Parathyroid adenoma (tissue), 2 donors: ENCODE measurements around the gene CNKSR2.
A peak's percentile ranks its signal among the peaks of the same experiment; 100 is the strongest.

Experiments
- H2AFZ ChIP-seq: fragments of 300-600 bp; sonication (generic); one replicate; pipeline ENCODE4 v1.7.0; 2017; ENCODE audit warnings: antibody characterized with exemption, mild to moderate bottlenecking
- H3K27ac ChIP-seq: fragments of 300-600 bp; sonication (generic); one replicate; pipeline ENCODE4 v1.7.0; 2017
- H3K27me3 ChIP-seq: fragments of 300-600 bp; sonication (generic); one replicate; pipeline ENCODE4 v1.7.0; 2017; ENCODE audit warnings: low read length; ENCODE audit not compliant: control insufficient read depth, insufficient read depth
- H3K36me3 ChIP-seq: fragments of 300-600 bp; sonication (generic); one replicate; pipeline ENCODE4 v1.7.0; 2017; ENCODE audit warnings: low read length; ENCODE audit not compliant: control insufficient read depth, insufficient read depth
- H3K4me1 ChIP-seq: fragments of 300-600 bp; sonication (generic); one replicate; pipeline ENCODE4 v1.7.0; 2017; ENCODE audit warnings: control low read depth
- H3K4me2 ChIP-seq: fragments of 300-600 bp; sonication (generic); one replicate; pipeline ENCODE4 v1.7.0; 2017; ENCODE audit warnings: low read length
- H3K4me3 ChIP-seq: fragments of 300-600 bp; sonication (generic); one replicate; pipeline ENCODE4 v1.7.0; 2017; ENCODE audit warnings: low read depth, low read length
- H3K79me2 ChIP-seq: fragments of 300-600 bp; sonication (generic); one replicate; pipeline ENCODE4 v1.7.0; 2017; ENCODE audit warnings: control low read depth
- H3K9ac ChIP-seq: fragments of 300-600 bp; sonication (generic); one replicate; pipeline ENCODE4 v1.7.0; 2017; ENCODE audit warnings: mild to moderate bottlenecking
- H3K9me3 ChIP-seq: fragments of 300-600 bp; sonication (generic); one replicate; pipeline ENCODE4 v1.7.0; 2017; ENCODE audit warnings: low read length; ENCODE audit not compliant: control insufficient read depth
- TF ChIP-seq, protein P1 (sequence below): fragments of 300-600 bp; sonication (generic); IDR thresholded peaks from one replicate; pipeline ENCODE4 v1.7.0; 2017; ENCODE audit warnings: antibody characterized with exemption, mild to moderate bottlenecking
- donor health status: primary hyperparathyroidism.

Gene CNKSR2

GRCh38 chrX:21373637-21374162, 518 bp upstream of the CNKSR2 start:
- H3K27me3 ChIP-seq = no peaks in the 10 kb centered on the region
- TF ChIP-seq, protein P1, sequence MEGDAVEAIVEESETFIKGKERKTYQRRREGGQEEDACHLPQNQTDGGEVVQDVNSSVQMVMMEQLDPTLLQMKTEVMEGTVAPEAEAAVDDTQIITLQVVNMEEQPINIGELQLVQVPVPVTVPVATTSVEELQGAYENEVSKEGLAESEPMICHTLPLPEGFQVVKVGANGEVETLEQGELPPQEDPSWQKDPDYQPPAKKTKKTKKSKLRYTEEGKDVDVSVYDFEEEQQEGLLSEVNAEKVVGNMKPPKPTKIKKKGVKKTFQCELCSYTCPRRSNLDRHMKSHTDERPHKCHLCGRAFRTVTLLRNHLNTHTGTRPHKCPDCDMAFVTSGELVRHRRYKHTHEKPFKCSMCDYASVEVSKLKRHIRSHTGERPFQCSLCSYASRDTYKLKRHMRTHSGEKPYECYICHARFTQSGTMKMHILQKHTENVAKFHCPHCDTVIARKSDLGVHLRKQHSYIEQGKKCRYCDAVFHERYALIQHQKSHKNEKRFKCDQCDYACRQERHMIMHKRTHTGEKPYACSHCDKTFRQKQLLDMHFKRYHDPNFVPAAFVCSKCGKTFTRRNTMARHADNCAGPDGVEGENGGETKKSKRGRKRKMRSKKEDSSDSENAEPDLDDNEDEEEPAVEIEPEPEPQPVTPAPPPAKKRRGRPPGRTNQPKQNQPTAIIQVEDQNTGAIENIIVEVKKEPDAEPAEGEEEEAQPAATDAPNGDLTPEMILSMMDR = no peak
- H3K4me3 ChIP-seq = peak overlapping the region; percentile 22
- no peak overlapping the region for H3K9ac ChIP-seq
- peak overlapping the region; percentile 68 for H2AFZ ChIP-seq
- no peaks in the 10 kb centered on the region for H3K79me2 ChIP-seq
- H3K9me3 ChIP-seq = no peaks in the 10 kb centered on the region
- H3K27ac ChIP-seq = no peak overlapping the region
- H3K4me2 ChIP-seq = peak overlapping the region; percentile 71
- H3K36me3 ChIP-seq = no peaks in the 10 kb centered on the region
- no peaks in the 10 kb centered on the region for H3K4me1 ChIP-seq

GRCh38 chrX:21374994-21375707, 933 bp downstream of the CNKSR2 start:
- TF ChIP-seq, protein P1 = no peak
- H3K79me2 ChIP-seq = no peaks in the 10 kb centered on the region
- peak overlapping the region; percentile 53 for H3K4me3 ChIP-seq
- no peaks in the 10 kb centered on the region for H3K27me3 ChIP-seq
- no peaks in the 10 kb centered on the region for H3K4me1 ChIP-seq
- H2AFZ ChIP-seq = peak overlapping the region; percentile 63
- H3K9ac ChIP-seq = no peak overlapping the region
- no peaks in the 10 kb centered on the region for H3K9me3 ChIP-seq
- H3K36me3 ChIP-seq = no peaks in the 10 kb centered on the region
- no peak overlapping the region for H3K27ac ChIP-seq
- peak overlapping the region; percentile 76 for H3K4me2 ChIP-seq

DNA sequence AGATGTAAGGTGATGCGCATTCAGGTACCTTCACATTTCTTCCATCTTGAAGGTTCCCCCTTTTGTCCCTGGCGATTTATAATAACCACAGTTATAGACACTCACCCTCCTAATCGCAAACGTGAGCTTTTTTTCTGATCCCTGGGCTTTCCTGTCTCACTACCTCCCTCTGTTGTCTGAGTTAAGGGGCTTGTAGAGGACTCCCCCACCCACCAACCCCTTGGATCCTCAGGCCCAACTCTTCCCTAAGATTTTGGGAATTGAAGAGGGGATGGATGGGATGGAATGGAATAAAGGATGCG, 1.4 kb downstream of the CNKSR2 start:
- H3K27ac ChIP-seq = no peak overlapping the region
- H3K27me3 ChIP-seq = no peaks in the 10 kb centered on the region
- no peaks in the 10 kb centered on the region for H3K9me3 ChIP-seq
- H2AFZ ChIP-seq = no peak overlapping the region
- H3K4me1 ChIP-seq = no peaks in the 10 kb centered on the region
- H3K4me3 ChIP-seq = no peak overlapping the region
- H3K36me3 ChIP-seq = no peaks in the 10 kb centered on the region
- H3K4me2 ChIP-seq = no peak overlapping the region
- H3K79me2 ChIP-seq = no peaks in the 10 kb centered on the region
- TF ChIP-seq, protein P1 = no peak
- no peak overlapping the region for H3K9ac ChIP-seq

GRCh38 chrX:21376636-21377035, 2.4 kb downstream of the CNKSR2 start:
- Histone ChIP-seq H3K27ac (no peak overlapping the region), H3K36me3 (no peaks in the 10 kb centered on the region), H3K9me3 (no peaks in the 10 kb centered on the region), H3K4me3 (no peak overlapping the region), H3K27me3 (no peaks in the 10 kb centered on the region), H3K79me2 (no peaks in the 10 kb centered on the region), H3K4me2 (no peak overlapping the region), H3K9ac (no peak overlapping the region), H2AFZ (no peak overlapping the region), H3K4me1 (no peaks in the 10 kb centered on the region)
- TF ChIP-seq, protein P1 = no peak

- Histone ChIP-seq H2AFZ (no peak overlapping the region), H3K4me2 (no peak overlapping the region), H3K9ac (no peak overlapping the region), H3K9me3 (no peaks in the 10 kb centered on the region), H3K36me3 (no peaks in the 10 kb centered on the region), H3K4me3 (no peak overlapping the region), H3K27ac (no peak overlapping the region), H3K79me2 (no peaks in the 10 kb centered on the region), H3K4me1 (no peaks in the 10 kb centered on the region), H3K27me3 (no peaks in the 10 kb centered on the region)
- TF ChIP-seq, protein P1 = no peak
These were observed 5.8 kb downstream of the CNKSR2 start for GRCh38 chrX:21379991-21380390.
